ENCODE measurements around the gene SPO11.

Gene SPO11

GRCh38 chr20:57310821-57311514 lies 18.6 kb upstream of the SPO11 start:
- no peak for DNase-seq

- no peak for DNase-seq
Observed at GRCh38 chr20:57312138-57312537, 17.5 kb upstream of the SPO11 start.

- DNase-seq = no peak
Observed at GRCh38 chr20:57313230-57313629, 16.4 kb upstream of the SPO11 start.

- no peak for DNase-seq
Observed at GRCh38 chr20:57313951-57314350, 15.7 kb upstream of the SPO11 start.

DNA sequence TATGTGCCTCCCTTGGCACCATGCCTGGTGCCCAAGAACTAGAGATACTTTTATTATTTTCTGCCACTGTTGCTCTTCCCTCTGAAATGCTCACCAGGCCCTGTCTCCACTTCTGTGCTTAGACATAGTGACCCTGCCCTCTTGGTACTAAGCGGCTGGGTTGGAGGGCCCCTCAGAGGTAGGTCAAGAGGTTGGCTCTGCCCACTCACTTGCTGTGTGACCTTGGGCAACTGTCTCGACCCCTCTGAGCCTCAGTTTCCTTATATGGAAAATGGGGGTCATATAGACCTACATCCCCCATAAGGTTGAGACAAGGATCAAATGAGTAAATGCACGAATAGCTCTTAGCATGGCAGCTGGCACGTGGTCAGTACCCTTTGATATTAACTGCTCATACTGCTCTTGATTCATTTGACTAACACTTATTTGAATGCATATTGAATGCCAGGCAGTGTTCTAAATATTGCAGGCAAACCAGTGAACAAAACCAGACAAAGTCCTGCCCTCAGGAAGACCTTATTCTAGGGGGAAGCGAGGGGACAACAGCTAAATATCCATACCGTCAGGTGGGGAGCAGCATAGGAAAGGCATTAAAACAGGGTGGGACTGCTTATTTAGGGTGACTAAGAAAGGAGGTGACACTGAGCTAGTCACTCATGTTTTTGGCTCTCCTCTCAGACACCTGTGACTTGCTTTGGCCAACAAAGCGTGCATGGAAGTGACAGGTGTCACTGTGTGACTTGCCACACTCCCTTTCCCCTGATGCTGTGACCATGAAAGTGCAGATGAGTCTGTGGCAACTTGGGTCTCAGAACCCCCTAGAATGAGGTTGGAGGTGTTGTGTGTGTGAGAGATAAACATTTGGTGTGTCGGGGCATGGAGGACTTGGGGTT lies 14.3 kb upstream of the SPO11 start:
- DNase-seq = no peak

GRCh38 chr20:57315976-57316480 lies 13.6 kb upstream of the SPO11 start:
- DNase-seq = no peak

DNA sequence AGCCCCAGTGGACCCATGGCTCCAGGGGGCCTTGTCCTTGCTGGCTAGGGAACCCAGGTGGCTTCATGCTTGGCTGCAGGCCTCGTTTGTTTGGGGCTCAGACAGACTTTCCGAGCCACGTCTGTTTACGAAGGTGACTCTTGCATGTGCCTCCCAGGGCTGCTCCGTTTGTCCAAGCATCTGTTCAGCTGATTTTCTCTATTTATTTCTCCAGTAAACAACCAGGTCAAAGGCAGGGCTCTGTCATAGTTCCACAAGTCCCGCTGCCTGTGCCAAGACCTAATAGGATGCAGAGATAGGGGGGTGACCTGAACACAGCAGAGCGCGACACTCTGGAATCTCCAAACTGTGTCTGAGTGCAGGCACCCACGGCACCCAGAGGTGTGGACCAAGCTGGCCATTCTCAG lies 12.8 kb upstream of the SPO11 start:
- DNase-seq = no peak

GRCh38 chr20:57317316-57317788 lies 12.3 kb upstream of the SPO11 start:
- no peak for DNase-seq

DNA sequence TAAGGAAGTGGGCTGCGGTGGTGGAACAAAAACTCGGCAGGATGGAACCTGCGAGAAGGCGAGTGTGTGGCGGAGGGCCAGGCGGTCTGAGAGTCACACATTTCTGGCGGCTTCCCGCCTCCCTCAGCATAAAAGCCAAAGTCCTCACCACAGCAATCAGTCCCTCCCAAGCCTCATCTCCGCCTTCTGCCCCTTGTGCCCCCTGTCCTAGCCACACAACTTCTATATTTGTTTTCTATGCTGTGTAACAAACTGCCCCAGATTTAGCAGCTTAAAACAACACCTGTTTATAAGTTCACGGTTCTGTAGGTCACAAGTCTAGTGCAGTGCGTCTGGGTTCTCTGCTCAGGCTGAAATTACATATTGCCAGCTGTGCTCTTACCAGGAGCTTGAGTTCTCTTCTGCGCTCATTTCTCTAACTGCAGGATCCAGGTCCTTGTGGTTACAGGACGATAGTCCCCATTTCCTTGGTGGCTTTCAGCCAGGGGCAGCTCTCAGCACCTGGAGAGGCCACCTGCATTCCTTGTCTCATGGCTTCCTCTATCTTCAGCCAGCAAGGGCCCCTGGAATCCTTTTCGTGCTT lies 11.7 kb upstream of the SPO11 start:
- DNase-seq = no peak

DNA sequence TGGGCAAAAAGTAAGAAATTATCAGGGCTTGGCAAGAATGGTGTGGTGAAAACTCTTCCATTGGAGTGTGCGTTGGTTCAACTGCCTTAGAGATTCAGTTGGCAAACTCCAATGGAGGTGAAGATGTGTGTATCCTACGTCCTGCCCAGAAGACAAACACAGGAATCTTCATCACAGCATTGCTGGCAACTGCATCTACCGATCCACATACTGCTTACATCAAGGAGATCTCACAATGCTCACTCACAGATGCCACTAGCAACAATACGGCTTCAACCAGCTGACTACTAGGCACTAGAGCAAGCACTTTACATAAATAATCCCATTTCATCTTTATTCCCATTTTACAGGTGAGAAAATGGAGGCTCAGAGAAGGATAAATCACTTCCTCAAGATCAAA lies 10.0 kb upstream of the SPO11 start:
- DNase-seq = no peak

GRCh38 chr20:57320358-57320757 lies 9.2 kb upstream of the SPO11 start:
- no peak for DNase-seq

DNA sequence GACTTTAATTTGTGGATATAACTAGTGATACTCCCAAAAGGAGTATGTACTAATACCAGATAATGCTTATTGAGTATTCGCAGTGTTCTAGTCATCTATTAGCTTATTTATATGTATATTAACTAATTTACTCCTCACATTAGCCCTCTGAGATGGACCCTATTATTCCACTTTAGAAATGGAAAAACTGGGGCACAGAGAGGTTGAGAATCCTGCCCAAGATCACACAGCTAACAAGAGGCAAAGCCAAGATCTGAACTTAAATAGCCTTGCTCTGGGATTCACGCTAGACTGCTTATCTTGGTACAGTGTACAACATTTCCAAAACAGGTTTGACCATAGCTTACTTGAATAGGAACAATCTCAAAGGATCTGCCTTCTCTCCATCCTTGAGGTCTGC lies 8.5 kb upstream of the SPO11 start:
- no peak for DNase-seq

- no peak for DNase-seq
Observed at GRCh38 chr20:57322476-57322875, 7.1 kb upstream of the SPO11 start.

- no peak for DNase-seq
Observed at GRCh38 chr20:57323034-57323433, 6.6 kb upstream of the SPO11 start.

DNA sequence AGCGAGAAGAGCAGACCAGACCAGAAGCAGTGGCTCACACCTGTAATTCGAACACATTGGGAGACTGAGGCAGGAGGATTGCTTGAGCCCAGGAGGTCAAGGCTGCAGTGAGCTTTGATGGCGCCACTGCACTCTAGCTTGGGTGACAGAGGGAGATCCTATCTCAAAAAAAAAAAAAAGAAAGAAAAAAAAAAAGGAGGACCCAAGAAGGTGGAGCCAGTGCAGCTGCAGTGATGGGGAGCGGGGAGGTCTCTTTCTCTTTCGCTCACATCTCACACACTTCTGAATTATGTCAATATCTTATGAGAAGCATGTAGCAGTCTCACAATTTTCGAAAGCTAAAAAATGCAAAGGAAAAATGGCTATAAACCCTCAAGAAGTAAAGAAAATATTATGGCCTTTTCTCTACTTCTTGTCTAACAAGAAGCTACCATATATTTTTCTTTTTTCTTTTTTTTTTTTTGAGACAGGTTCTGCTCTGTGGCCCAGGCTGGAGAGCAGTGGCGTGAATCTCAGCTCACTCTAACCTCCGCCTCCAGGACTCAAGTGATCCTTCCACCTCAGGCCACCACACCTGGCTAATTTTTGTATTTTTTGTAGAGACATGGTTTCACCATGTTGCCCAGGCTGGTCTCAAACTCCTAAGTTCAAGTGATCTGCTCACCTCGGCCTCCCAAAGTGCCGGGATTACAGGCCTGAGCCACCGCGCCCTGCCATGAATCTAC lies 3.8 kb upstream of the SPO11 start:
- DNase-seq = no peak

DNA sequence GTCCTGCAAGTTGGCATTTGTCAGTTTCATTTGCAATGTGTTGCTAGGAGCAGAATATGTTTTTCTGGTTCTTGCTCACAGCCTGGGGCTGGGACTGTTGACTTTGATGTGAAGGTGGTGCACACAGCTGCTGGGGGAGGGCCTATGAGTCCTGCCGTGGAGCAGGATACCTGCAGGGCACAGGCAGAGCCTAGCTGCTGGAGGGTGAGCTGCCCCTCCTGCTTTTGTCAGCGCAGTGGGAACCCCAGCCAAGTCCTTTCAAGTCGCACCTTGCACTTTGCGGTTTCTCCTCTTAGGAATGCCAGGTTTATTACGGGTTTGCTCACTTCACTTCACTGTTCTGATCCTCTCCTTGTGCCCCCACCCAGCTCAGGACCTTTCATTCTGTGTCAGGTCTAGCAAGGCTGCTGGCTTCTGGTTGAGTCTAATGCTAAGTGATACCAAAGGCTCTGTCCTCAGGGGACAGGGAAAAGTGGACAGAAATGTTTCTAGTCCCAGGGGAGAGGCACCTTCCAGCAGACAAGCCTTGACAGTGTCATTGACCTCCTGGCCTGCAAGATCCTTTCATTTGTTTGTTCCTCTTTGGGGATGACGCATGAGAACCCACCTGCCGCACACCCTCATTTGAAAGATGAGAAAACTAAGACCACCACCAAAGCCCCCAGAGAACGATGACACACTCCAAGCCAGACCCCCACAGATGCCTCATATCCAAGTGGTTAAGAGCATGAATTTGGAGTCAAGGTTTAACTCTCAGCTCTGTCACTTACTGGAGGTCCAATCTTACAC lies 2.7 kb upstream of the SPO11 start:
- no peak for DNase-seq

DNA sequence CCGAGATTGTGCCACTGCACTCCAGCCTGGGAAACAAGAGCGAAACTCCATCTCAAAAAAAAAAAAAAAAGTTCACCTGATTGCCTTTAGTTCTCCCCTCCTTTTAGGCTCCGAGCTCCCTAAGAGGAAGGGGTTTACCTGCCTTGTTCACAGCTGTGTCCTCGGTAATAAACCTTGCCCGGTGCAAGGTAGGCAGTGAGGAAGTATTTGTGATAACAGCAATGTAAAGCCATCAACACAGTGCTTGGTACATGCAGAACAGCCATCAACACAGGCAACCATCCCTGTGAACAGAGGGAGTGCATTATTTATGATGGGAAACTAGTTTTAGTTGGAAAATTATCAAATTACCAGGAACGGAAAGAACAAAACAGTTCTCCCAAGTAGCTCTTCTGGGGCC lies 1.8 kb upstream of the SPO11 start:
- no peak for DNase-seq

GRCh38 chr20:57330998-57331397 lies 1.4 kb downstream of the SPO11 start:
- no peak for DNase-seq

- DNase-seq = no peak
Observed at GRCh38 chr20:57332105-57333089, 2.8 kb downstream of the SPO11 start.

DNA sequence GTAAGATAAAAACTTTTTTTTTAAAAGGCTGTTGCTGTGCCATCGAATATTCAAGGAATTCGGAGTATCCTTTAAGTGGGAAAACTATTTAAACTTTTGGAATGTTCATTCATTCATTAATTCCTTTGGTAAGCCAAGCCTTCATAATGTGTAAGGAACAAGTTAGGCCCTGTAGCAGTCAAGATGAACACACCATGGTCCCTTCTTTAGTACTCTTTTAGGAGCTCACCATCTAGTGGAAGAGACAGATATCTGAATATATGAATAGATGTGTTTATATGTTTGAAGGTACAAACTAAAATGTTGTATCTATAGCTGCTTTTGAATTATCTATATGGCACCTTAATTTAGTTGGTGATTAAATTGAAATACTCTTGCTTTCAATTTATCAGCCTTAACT lies 5.8 kb downstream of the SPO11 start:
- no peak for DNase-seq

DNA sequence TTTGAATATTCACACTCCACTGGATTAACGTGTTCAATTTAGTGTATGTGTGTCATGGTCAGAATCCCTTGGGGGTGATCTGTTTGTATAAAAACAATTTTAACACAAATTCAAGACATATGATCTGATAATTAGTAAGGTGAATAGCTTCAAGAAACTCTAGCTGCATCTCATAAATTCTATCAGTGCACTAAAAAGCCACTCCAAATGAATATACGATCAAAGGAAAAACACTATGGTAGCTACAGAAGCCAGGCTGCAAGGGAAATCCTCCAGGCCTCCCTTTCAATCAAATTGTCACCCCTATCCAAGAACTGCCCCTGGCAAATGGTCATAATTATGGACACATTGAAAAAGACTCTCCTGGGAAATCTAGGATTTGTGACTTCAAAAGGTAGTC lies 12.1 kb downstream of the SPO11 start:
- no peak for DNase-seq
